ENCODE data around the gene AGAP1.

Gene AGAP1

DNA sequence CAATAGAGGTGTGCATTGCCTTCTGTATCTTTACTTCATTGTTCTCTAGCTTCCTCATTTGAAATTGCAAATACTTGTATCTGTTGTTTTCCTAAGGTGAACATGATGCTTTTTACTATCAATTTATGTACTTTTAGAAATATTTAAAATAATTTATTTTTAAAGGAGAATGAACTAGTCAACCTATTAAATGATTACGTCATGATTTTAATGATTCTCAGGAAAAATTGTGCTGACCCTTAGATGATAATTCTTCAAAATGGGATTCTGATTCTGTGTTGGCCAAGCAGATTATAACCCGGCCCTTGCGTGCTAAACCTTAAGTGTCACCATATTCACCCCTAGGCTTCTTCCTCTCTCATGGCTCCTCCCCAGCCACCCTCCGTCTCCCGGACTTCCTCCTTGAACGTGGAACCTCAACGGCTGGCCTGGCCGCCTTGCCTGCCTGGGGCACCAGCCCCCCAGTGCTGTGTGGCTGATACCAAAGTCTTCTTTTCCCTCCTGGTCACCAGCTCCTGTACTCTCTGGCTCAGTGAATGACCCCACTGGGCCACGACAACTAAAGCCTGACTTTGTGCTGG, 382.3 kb downstream of the AGAP1 start:
- no peak overlapping the region for H3K27ac ChIP-seq
- H3K4me3 ChIP-seq (ENCODE audit: low read depth, low read length), result no peak overlapping the region
- no peak for DNase-seq
- no peaks in the 10 kb centered on the region for H3K27me3 ChIP-seq (replicated peaks)
- H3K36me3 ChIP-seq (replicated peaks), result no peaks in the 10 kb centered on the region
- in situ Hi-C loops (cut with HindIII; ENCODE audit: low pct_ligation_motif_present, low sequenced_read_pairs), result no loop called here
- TF ChIP-seq, protein P1, sequence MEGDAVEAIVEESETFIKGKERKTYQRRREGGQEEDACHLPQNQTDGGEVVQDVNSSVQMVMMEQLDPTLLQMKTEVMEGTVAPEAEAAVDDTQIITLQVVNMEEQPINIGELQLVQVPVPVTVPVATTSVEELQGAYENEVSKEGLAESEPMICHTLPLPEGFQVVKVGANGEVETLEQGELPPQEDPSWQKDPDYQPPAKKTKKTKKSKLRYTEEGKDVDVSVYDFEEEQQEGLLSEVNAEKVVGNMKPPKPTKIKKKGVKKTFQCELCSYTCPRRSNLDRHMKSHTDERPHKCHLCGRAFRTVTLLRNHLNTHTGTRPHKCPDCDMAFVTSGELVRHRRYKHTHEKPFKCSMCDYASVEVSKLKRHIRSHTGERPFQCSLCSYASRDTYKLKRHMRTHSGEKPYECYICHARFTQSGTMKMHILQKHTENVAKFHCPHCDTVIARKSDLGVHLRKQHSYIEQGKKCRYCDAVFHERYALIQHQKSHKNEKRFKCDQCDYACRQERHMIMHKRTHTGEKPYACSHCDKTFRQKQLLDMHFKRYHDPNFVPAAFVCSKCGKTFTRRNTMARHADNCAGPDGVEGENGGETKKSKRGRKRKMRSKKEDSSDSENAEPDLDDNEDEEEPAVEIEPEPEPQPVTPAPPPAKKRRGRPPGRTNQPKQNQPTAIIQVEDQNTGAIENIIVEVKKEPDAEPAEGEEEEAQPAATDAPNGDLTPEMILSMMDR (IDR thresholded peaks at IDR 0.05; ENCODE audit: low read depth, low read length, missing control alignments), result no peak

DNA sequence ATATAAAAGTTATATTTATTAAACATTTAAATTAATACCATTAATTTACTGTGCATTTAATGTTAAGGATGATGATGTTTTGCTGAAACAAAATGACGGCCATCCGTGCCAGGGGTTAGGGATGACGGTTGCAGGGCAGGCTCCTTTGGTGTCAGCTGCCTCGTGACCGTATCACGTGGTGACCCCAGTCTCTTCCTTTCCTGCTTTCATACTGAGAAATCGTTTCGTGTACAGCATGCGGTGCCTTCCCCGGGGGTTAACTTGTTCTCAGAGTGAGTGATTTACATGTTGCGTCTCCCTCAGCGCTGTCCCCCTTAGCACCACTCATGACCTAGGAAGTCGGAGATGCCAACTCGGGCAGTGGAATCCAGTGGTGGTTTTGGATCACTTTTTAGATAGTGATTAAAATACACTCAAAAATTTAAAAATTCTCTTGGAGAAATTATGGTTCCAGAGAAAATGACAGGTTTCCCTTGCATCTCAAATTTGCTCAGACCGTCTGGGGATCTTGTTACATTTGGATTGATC, 383.5 kb downstream of the AGAP1 start:
- Histone ChIP-seq H3K4me3 (ENCODE audit: low read depth, low read length) (no peak overlapping the region), H3K36me3 (replicated peaks) (no peaks in the 10 kb centered on the region), H3K27ac (no peak overlapping the region), H3K27me3 (replicated peaks) (no peaks in the 10 kb centered on the region)
- in situ Hi-C loops (cut with HindIII; ENCODE audit: low pct_ligation_motif_present, low sequenced_read_pairs), result no loop called here
- TF ChIP-seq, protein P1 (IDR thresholded peaks at IDR 0.05; ENCODE audit: low read depth, low read length, missing control alignments), result no peak
- DNase-seq, result no peak

DNA sequence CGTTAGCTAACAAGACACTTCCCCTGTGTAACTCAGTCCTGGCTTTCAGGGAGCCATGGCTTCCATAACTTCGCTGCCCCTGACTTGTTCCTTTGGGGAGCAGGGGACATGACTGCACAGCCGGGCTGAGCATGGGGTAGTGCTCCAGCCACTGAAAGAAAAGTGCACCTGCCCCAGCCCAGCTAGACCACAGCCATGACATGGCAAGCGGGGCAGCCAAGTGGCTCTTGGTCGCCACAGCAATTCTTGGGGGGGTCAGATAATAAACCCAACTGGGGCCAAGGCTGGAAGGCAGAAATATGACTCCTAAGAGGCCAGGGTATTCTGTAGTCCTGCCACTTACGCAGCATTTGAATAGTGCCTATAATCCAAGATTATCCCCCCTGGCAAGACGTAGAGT, 385.3 kb downstream of the AGAP1 start:
- H3K27ac ChIP-seq, result no peak overlapping the region
- TF ChIP-seq, protein P1 (IDR thresholded peaks at IDR 0.05; ENCODE audit: low read depth, low read length, missing control alignments), result no peak
- H3K36me3 ChIP-seq (replicated peaks), result no peaks in the 10 kb centered on the region
- in situ Hi-C loops (cut with HindIII; ENCODE audit: low pct_ligation_motif_present, low sequenced_read_pairs), result no loop called here
- no peak overlapping the region for H3K4me3 ChIP-seq (ENCODE audit: low read depth, low read length)
- H3K27me3 ChIP-seq (replicated peaks), result no peaks in the 10 kb centered on the region
- no peak for DNase-seq

DNA sequence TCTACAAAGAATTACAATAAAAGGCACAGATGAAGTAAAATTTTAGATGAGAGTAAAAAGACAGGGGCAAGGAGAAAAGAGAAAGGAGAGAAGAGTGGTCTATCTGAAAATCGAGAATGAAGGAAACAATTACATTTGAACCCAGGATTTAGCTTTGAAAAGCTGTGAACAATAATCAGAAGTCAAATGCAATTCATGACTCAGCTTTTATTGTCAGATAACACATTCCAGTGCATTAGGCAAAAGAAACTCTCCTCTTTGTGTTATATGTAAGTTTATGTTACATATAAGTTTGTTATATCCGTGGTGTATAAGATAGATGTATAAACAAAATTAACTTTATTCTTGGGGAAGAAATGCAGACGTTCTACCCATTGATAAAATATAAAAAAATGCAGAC, 389.8 kb downstream of the AGAP1 start:
- Histone ChIP-seq H3K27ac (no peak overlapping the region), H3K27me3 (replicated peaks) (no peaks in the 10 kb centered on the region), H3K36me3 (replicated peaks) (no peaks in the 10 kb centered on the region), H3K4me3 (ENCODE audit: low read depth, low read length) (no peak overlapping the region)
- no peak for DNase-seq
- in situ Hi-C loops (cut with HindIII; ENCODE audit: low pct_ligation_motif_present, low sequenced_read_pairs), result no loop called here
- TF ChIP-seq, protein P1 (IDR thresholded peaks at IDR 0.05; ENCODE audit: low read depth, low read length, missing control alignments), result no peak

DNA sequence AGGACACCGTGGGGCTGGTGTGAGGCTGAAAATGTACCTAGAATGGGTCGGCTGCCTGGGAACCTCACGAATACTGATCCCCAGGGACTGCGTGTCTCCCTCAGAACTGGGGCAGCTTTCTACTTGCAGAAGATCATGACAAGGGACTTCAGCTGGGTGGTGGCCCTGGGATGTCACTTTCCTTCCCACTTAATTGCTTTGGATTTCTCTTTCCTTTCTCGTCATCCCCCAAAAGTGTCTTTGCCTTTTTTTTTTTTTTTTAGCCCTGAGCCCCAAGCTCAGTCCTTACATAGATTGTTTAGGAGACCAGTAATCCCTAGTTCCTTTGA, 395.4 kb downstream of the AGAP1 start:
- TF ChIP-seq, protein P1 (IDR thresholded peaks at IDR 0.05; ENCODE audit: low read depth, low read length, missing control alignments), result no peak
- H3K27ac ChIP-seq, result no peak overlapping the region
- no peak overlapping the region for H3K4me3 ChIP-seq (ENCODE audit: low read depth, low read length)
- H3K36me3 ChIP-seq (replicated peaks), result no peaks in the 10 kb centered on the region
- no peaks in the 10 kb centered on the region for H3K27me3 ChIP-seq (replicated peaks)
- DNase-seq, result no peak
- in situ Hi-C loops (cut with HindIII; ENCODE audit: low pct_ligation_motif_present, low sequenced_read_pairs), result no loop called here

DNA sequence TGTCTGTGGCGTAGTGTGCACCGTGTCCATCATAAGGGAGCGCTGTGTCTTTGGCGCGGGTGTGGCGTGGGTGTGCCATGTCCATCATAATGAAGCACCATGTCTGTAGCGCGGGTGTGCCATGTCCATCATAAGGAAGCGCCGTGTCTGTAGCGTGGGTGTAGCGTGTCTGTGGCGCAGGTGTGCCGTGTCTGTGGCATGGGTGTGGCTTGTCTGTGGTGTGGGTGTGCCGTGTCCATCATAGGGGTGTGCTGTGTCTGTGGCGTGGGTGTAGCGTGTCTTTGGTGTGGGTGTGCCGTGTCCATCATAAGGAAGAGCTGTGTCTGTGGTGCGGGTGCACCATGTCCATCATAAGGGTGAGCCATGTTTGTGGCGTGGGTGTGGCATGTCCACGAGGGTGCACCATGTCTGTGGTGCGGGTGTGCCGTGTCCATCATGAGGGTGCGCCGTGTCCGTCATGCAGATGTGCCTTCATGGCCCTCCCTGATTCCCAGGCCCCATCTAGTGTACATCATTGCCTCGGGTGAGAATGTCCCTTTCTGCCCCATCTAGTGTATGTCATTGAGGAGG, 399.4 kb downstream of the AGAP1 start:
- Histone ChIP-seq H3K27me3 (replicated peaks) (no peaks in the 10 kb centered on the region), H3K4me3 (ENCODE audit: low read depth, low read length) (no peak overlapping the region), H3K36me3 (replicated peaks) (no peaks in the 10 kb centered on the region), H3K27ac (no peak overlapping the region)
- no peak for DNase-seq
- in situ Hi-C loops (cut with HindIII; ENCODE audit: low pct_ligation_motif_present, low sequenced_read_pairs), result no loop called here
- TF ChIP-seq, protein P1 (IDR thresholded peaks at IDR 0.05; ENCODE audit: low read depth, low read length, missing control alignments), result no peak

All from brain microvascular endothelial cell (primary cell).